ENCODE results near the gene OXSR1. TPM values are rescaled to one million over a fixed set of nuclear protein-coding genes. Genes with fewer than 3 reads are reported as not detected.

OXSR1 gene
- total RNA-seq, 3 donors from 2014 or later, result 40.2 to 44.0 (median 41.9) TPM

DNA sequence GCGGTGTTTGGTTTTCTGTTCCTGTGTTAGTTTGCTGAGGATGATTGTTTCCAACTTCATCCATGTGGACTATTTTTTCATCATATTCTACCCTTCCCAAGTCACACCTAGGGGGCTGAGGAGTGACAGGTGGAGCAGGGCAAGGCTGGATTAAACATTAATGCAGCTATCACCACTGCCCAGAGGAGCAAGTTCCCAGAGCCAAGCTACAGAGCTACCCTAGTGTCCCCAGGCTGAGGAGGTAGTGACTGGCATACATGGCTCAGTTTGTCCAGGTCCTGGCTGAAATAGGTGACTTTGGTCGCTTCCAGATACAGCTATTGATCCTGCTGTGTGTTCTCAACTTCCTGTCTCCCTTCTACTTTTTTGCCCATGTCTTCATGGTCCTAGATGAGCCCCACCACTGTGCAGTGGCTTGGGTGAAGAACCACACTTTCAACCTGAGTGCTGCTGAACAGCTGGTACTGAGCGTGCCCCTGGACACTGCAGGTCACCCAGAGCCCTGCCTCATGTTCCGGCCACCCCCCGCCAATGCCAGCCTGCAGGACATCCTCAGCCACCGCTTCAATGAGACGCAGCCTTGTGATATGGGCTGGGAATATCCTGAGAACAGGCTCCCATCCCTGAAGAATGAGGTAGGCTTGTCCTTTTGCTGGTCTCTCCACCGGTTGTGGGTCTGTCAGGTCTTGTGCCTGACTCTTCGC is 100.4 kb downstream of the OXSR1 start, which contains the start of gene SLC22A13:
TSS of gene SLC22A13 (plus strand) at position 209 of the 704 bp plus-strand sequence. CDS start at position 258, 49 bp downstream.
- H3K36me3 ChIP-seq (ENCODE audit: low read depth), result no peaks in the 10 kb centered on the region
- no peak within 1 kb of the TSS for H3K4me3 ChIP-seq
- peak; percentile 20 for ATAC-seq
- H3K4me1 ChIP-seq (ENCODE audit: low read depth), result no peaks in the 10 kb centered on the region
- no peaks in the 10 kb centered on the region for H3K9me3 ChIP-seq
- intact Hi-C loops (cut with DNase I, micrococcal nuclease), result no loop called here
- DNase-seq, result no peak
- TF ChIP-seq, protein P1, sequence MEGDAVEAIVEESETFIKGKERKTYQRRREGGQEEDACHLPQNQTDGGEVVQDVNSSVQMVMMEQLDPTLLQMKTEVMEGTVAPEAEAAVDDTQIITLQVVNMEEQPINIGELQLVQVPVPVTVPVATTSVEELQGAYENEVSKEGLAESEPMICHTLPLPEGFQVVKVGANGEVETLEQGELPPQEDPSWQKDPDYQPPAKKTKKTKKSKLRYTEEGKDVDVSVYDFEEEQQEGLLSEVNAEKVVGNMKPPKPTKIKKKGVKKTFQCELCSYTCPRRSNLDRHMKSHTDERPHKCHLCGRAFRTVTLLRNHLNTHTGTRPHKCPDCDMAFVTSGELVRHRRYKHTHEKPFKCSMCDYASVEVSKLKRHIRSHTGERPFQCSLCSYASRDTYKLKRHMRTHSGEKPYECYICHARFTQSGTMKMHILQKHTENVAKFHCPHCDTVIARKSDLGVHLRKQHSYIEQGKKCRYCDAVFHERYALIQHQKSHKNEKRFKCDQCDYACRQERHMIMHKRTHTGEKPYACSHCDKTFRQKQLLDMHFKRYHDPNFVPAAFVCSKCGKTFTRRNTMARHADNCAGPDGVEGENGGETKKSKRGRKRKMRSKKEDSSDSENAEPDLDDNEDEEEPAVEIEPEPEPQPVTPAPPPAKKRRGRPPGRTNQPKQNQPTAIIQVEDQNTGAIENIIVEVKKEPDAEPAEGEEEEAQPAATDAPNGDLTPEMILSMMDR (IDR thresholded peaks at IDR 0.05), result no peak

GRCh38 chr3:38266810-38267209 is 101.5 kb downstream of the OXSR1 start:
- H3K4me1 ChIP-seq (ENCODE audit: low read depth), result no peaks in the 10 kb centered on the region
- no peak for DNase-seq
- H3K9me3 ChIP-seq, result no peaks in the 10 kb centered on the region
- H3K36me3 ChIP-seq (ENCODE audit: low read depth), result no peaks in the 10 kb centered on the region
- no peak overlapping the region for H3K4me3 ChIP-seq
- TF ChIP-seq, protein P1 (IDR thresholded peaks at IDR 0.05), result no peak
- intact Hi-C loops (cut with DNase I, micrococcal nuclease), result no loop called here
- no peak for ATAC-seq

DNA sequence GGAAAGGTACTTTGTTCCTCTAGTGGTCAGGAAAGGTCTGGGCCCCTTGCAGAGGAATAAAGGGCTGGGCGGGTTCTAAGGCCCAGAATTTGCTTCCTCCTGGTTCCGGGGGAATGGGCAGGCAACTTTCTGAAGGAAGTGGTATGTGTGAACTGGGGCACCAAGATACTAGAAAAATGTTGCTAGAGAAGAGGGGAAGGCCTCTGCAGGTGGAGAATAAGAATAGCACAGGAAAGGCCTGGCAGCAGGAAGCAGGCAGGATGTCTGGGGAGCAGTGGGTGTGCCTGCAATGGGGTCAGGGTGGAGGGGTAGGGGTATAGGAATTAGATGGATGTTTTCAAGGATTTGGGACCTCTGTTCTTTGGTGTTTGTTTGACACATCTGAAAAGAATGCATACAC is 102.3 kb downstream of the OXSR1 start:
- Histone ChIP-seq H3K9me3 (no peaks in the 10 kb centered on the region), H3K4me3 (no peak overlapping the region), H3K36me3 (ENCODE audit: low read depth) (no peaks in the 10 kb centered on the region), H3K4me1 (ENCODE audit: low read depth) (no peaks in the 10 kb centered on the region)
- no peak for ATAC-seq
- intact Hi-C loops (cut with DNase I, micrococcal nuclease), result no loop called here
- no peak for DNase-seq
- TF ChIP-seq, protein P1 (IDR thresholded peaks at IDR 0.05), result no peak

DNA sequence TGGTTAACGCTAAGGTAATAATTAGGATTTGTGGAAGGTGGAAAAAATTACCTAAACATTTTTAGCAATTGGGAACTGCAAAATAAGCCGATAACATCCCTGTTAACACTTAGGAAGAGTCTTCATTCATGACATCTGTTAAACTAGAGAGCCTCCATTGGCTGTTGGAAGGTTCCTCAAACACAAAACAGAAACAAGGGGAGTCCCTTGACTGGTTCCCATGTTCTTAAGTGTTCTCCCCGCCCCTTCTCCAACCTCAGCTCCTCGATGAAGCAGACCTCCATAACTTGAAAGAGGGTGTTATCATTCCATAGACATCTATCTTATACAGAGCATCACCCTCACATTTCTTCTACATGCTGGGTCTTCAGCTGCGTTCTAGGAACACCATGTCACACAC is 102.8 kb downstream of the OXSR1 start:
- intact Hi-C loops (cut with DNase I, micrococcal nuclease), result no loop called here
- Histone ChIP-seq H3K4me1 (ENCODE audit: low read depth) (no peaks in the 10 kb centered on the region), H3K9me3 (no peaks in the 10 kb centered on the region), H3K36me3 (ENCODE audit: low read depth) (no peaks in the 10 kb centered on the region), H3K4me3 (no peak overlapping the region)
- TF ChIP-seq, protein P1 (IDR thresholded peaks at IDR 0.05), result no peak
- no peak for ATAC-seq
- DNase-seq, result no peak

GRCh38 chr3:38268522-38268921 is 103.2 kb downstream of the OXSR1 start:
- Histone ChIP-seq H3K36me3 (ENCODE audit: low read depth) (no peaks in the 10 kb centered on the region), H3K4me3 (no peak overlapping the region), H3K4me1 (ENCODE audit: low read depth) (no peaks in the 10 kb centered on the region), H3K9me3 (no peaks in the 10 kb centered on the region)
- TF ChIP-seq, protein P1 (IDR thresholded peaks at IDR 0.05), result no peak
- peak; percentile 34 for ATAC-seq
- intact Hi-C loops (cut with DNase I, micrococcal nuclease), result no loop called here
- DNase-seq, result no peak
